IMR-90 (cell line): ENCODE results near the gene PCDH1. TPM values are rescaled to one million over a fixed set of nuclear protein-coding genes. Genes with fewer than 3 reads are reported as not detected.

ENCODE experiments used
- ATAC-seq: fragments of 200-7000 bp; cut with Tn5 transposase; 2 replicates; pipeline ENCODE4 v1.9.1; 2020; ENCODE audit warnings: low read depth, mild to moderate bottlenecking, moderate library complexity
- BruUV-seq: library from RNA; stranded (reverse); fragments of 400-500 nt; replicated peaks from 2 replicates; lab custom pipeline; 2021; lab: Mats Ljungman, UMichigan
- CTCF ChIA-PET: fragments of 300-600 bp; formaldehyde crosslinking; extraction: SDS; loops from one replicate; lab custom pipeline; 2021; ENCODE audit warnings: antibody characterized with exemption; lab: Yijun Ruan, JAX
- POLR2A ChIA-PET: fragments of 300-600 bp; sonication (Branson Sonifier 250); formaldehyde crosslinking; loops from one replicate; lab custom pipeline; 2022; ENCODE audit warnings: antibody characterized with exemption; ENCODE audit not compliant: unreplicated experiment; lab: Charles Lee
- DNase-seq: peaks from one replicate; pipeline ENCODE4 v3.0.0; 2013
- H2AFZ ChIP-seq: replicated peaks from 2 replicates; pipeline ENCODE3; 2013; ENCODE audit warnings: low read length, mild to moderate bottlenecking; ENCODE audit not compliant: poor library complexity
- H2AK5ac ChIP-seq: 2 replicates; pipeline ENCODE4 v1.6.1; 2013; ENCODE audit warnings: low read depth, low read length, inconsistent platforms
- H2AK9ac ChIP-seq: replicated peaks from 2 replicates; pipeline ENCODE3; 2013; ENCODE audit warnings: mild to moderate bottlenecking, low read depth, low read length, moderate library complexity; ENCODE audit not compliant: poor library complexity
- H2BK120ac ChIP-seq: 2 replicates; pipeline ENCODE4 v1.6.1; 2013; ENCODE audit warnings: low read depth, low read length, inconsistent platforms
- H2BK15ac ChIP-seq: 3 replicates; pipeline ENCODE4 v1.6.1; 2013; ENCODE audit warnings: low read depth, low read length, inconsistent platforms
- H2BK20ac ChIP-seq: 2 replicates; pipeline ENCODE4 v1.6.1; 2013; ENCODE audit warnings: low read depth, mild to moderate bottlenecking, inconsistent platforms, low read length, moderate library complexity
- H2BK5ac ChIP-seq: 2 replicates; pipeline ENCODE4 v1.6.1; 2013; ENCODE audit warnings: mild to moderate bottlenecking, low read depth, low read length, inconsistent platforms; ENCODE audit not compliant: poor library complexity, severe bottlenecking
- H3K14ac ChIP-seq: replicated peaks from 2 replicates; pipeline ENCODE4 v1.6.1; 2013; ENCODE audit warnings: low read depth, low read length, inconsistent platforms
- H3K18ac ChIP-seq: 2 replicates; pipeline ENCODE4 v1.6.1; 2013; ENCODE audit warnings: low read depth, low read length, control low read depth
- H3K23ac ChIP-seq: 2 replicates; pipeline ENCODE4 v1.6.1; 2013; ENCODE audit warnings: low read depth, low read length, inconsistent platforms
- H3K27ac ChIP-seq: 2 replicates; pipeline ENCODE4 v1.5.1; 2013; ENCODE audit warnings: mild to moderate bottlenecking, control low read depth, low read length; ENCODE audit not compliant: insufficient read depth
- H3K27me3 ChIP-seq: 2 replicates; pipeline ENCODE4 v1.6.1; 2013; ENCODE audit warnings: low read length; ENCODE audit not compliant: control insufficient read depth, insufficient read depth
- H3K36me3 ChIP-seq: 2 replicates; pipeline ENCODE4 v1.6.1; 2013; ENCODE audit warnings: low read length, mixed read lengths; ENCODE audit not compliant: control insufficient read depth, insufficient read depth
- H3K4ac ChIP-seq: 2 replicates; pipeline ENCODE4 v1.6.1; 2013; ENCODE audit warnings: low read depth, low read length, inconsistent platforms
- H3K4me1 ChIP-seq: 2 replicates; pipeline ENCODE4 v1.6.1; 2013; ENCODE audit warnings: low read length, mixed read lengths; ENCODE audit not compliant: control insufficient read depth, insufficient read depth
- H3K4me2 ChIP-seq: 2 replicates; pipeline ENCODE4 v1.6.1; 2013; ENCODE audit warnings: low read depth, mild to moderate bottlenecking, control low read depth, low read length, moderate library complexity
- H3K4me3 ChIP-seq: 2 replicates; pipeline ENCODE4 v1.5.1; 2013; ENCODE audit warnings: low read depth, mild to moderate bottlenecking, control low read depth, low read length, moderate library complexity; ENCODE audit not compliant: insufficient read depth
- H3K56ac ChIP-seq: 2 replicates; pipeline ENCODE4 v1.6.1; 2013; ENCODE audit warnings: low read length, inconsistent platforms; ENCODE audit not compliant: insufficient read depth; ENCODE audit errors: extremely low read depth
- H3K79me1 ChIP-seq, 2 experiments: 2 replicates each; pipeline ENCODE4 v1.6.1; 2013; ENCODE audit warnings: low read length in 2 of 2, inconsistent platforms in 1 of 2, low read depth in 1 of 2
- H3K9ac ChIP-seq: 2 replicates; pipeline ENCODE4 v1.6.1; 2013; ENCODE audit warnings: low read depth, low read length, control low read depth
- H3K9me1 ChIP-seq: 2 replicates; pipeline ENCODE4 v1.6.1; 2013; ENCODE audit warnings: low read length, inconsistent platforms; ENCODE audit not compliant: insufficient read depth
- H3K9me3 ChIP-seq: 2 replicates; pipeline ENCODE4 v1.6.1; 2013; ENCODE audit warnings: low read length; ENCODE audit not compliant: control insufficient read depth, insufficient read depth
- H4K20me1 ChIP-seq: 2 replicates; pipeline ENCODE4 v1.6.1; 2013; ENCODE audit warnings: low read length, inconsistent platforms; ENCODE audit not compliant: insufficient read depth
- H4K5ac ChIP-seq: 2 replicates; pipeline ENCODE4 v1.6.1; 2013; ENCODE audit warnings: mild to moderate bottlenecking, low read depth, low read length, control low read depth
- H4K8ac ChIP-seq, 2 experiments: 2 replicates each; pipeline ENCODE4 v1.6.1; 2013; ENCODE audit warnings: low read depth in 2 of 2, low read length in 2 of 2, control low read depth in 1 of 2, inconsistent platforms in 1 of 2
- H4K91ac ChIP-seq: 2 replicates; pipeline ENCODE4 v1.6.1; 2013; ENCODE audit warnings: low read depth, low read length, inconsistent platforms; ENCODE audit not compliant: insufficient read depth
- ELK1 ChIP-seq: fragments of 150-350 bp; IDR thresholded peaks from 2 replicates; pipeline ENCODE4 v1.6.1; 2016; ENCODE audit warnings: low read depth, mild to moderate bottlenecking, low read length, moderate library complexity, borderline replicate concordance
- MAFK ChIP-seq: IDR thresholded peaks from 2 replicates; pipeline ENCODE4 v1.6.1; 2012; ENCODE audit warnings: low read depth, low read length, improper control_type of control experiment
- RFX5 ChIP-seq: IDR thresholded peaks from 2 replicates; pipeline ENCODE4 v1.8.0; 2012; ENCODE audit warnings: low read depth, mild to moderate bottlenecking, low read length, moderate library complexity
- WGBS, 2 experiments: methylation state at CpG; one replicate each; pipeline versions ENCODE4 v1.1.5 to v1.1.7; 2013; ENCODE audit warnings: missing lambda C conversion rate in 2 of 2; ENCODE audit not compliant: insufficient read length in 1 of 2; ENCODE audit errors: extremely low coverage in 2 of 2; 5-methylcytosine and 5-hydroxymethylcytosine counted together
- dilution Hi-C: fragments of 300-500 bp; cut with HindIII; formaldehyde crosslinking; loops from one replicate; pipeline ENCODE4 v1.14.3; 2018; ENCODE audit warnings: low sequenced_read_pairs; ENCODE audit not compliant: unreplicated experiment
- in situ Hi-C: fragments of 300-500 bp; cut with MboI; formaldehyde crosslinking; loops from 3 replicates; pipeline ENCODE4 v1.14.3; 2019; ENCODE audit warnings: low sequenced_read_pairs, inconsistent platforms, mixed read lengths
- intact Hi-C: fragments of 100-400 bp; cut with micrococcal nuclease; formaldehyde crosslinking; loops from 2 replicates; pipeline ENCODE4 v1.10.0; 2022
- polyA plus RNA-seq, 3 experiments: library from polyadenylated mRNA; depleted of rRNA; stranded (reverse); fragments of >200 nt; gene quantifications; 2 replicates each; pipeline ENCODE4 v1.2.3, GENCODE V29; 2012; ENCODE audit warnings: low replicate concordance in 1 of 3
- total RNA-seq: library from RNA; depleted of rRNA; stranded (reverse); fragments of >200 nt; gene quantifications from 2 replicates; pipeline ENCODE4 v1.2.3, GENCODE V29; 2012

Gene PCDH1
- total and polyA plus RNA-seq, 2 of the 4 experiments (the other 2 are of a cell fraction) = 0.74 to 0.90 TPM

DNA sequence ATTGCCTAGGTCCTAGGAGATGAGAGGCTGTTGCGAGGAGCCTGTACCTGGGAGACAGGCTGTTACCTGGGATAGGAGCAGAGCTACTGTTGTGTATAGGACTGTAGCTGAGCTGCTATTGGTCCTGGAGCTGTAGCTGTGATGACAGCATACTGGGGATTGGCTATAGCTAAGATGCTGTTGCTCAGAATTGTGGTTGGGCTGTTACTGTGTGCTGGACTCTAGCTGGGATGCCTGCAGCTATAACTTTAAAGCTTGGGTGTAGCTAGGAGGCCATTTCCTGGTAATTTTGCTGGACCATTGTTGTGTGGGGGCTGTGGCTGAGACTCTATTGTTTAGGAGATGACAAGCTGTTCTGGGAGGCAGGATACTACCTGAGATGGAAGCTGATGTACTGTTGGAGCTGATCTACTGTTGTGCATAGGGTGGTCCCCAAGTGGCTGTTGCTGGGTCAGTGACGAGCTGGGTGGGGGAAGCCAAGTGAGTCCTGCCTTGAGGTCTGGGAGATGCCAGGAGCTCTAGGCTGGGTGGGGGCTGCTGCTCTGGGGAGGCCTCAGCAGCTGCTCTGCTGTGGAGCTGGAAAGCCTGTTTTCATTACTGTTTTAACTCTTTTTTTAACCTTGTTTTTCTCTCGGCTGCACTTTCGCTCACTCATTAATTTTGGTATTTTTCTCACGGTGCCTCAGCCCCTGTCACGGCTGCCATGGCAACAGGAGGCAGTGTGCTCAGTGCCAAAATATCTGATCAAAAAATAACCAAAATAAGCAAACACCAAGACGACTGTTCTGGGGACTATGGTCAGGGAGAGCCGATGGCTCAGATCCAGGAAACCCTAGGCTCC, 3.0 kb upstream of the PCDH1 start:
- no peak overlapping the region for H3K18ac ChIP-seq
- dilution Hi-C loops (no loop called here), intact Hi-C loops (no loop called here), in situ Hi-C loops (loop anchor here (5.0 kb wide), 1 partner anchor 184 kb away; no protein-coding TSS in a partner anchor)
- TF ChIP-seq RFX5 (no peak), MAFK (no peak), ELK1 (no peak)
- H3K4me2 ChIP-seq = no peak overlapping the region
- ChIA-PET POLR2A (no interaction called here), CTCF (interaction anchor here (1.1 to 4.3 kb wide), 3 partner anchors 179 to 217 kb away, joined by 3 to 31 read pairs (median 28); no protein-coding TSS in a partner anchor)
- no peak overlapping the region for H3K14ac ChIP-seq
- no peaks in the 10 kb centered on the region for H3K36me3 ChIP-seq
- H3K56ac ChIP-seq = no peak overlapping the region
- no peak overlapping the region for H3K23ac ChIP-seq
- H4K5ac ChIP-seq = no peak overlapping the region
- no peak overlapping the region for H2BK120ac ChIP-seq
- no peak overlapping the region for H3K9ac ChIP-seq
- no peak overlapping the region for H2AFZ ChIP-seq
- H2AK9ac ChIP-seq = no peak overlapping the region
- no peak overlapping the region for H3K27ac ChIP-seq
- peaks cover 8% of the 10 kb centered on the region; the same call in 1 of the 2 replicates for H3K4me1 ChIP-seq
- H3K79me1 ChIP-seq = no peaks in the 10 kb centered on the region
- DNase-seq (no peak), ATAC-seq (no peak)
- 0 out of 2 replicates have a peak, but pooled peaks cover 2% of the 10 kb centered on the region for H3K9me3 ChIP-seq
- H2AK5ac ChIP-seq = no peak overlapping the region
- H4K20me1 ChIP-seq = peaks cover 2% of the 10 kb centered on the region; the same call in 1 of the 2 replicates
- no peak overlapping the region for H4K8ac ChIP-seq
- H3K9me1 ChIP-seq = no peaks in the 10 kb centered on the region
- H2BK5ac ChIP-seq = no peak overlapping the region
- 21% methylated on average over 3 of the region's 8 CpGs; no CpG with 5 or more reads in 1 of the 2 experiments for WGBS, 2 experiments
- no peak overlapping the region for H3K4ac ChIP-seq
- no peak overlapping the region for H3K4me3 ChIP-seq
- BruUV-seq = no TSS peak
- peaks cover 73% of the 10 kb centered on the region for H3K27me3 ChIP-seq
- H2BK15ac ChIP-seq = no peak overlapping the region
- H2BK20ac ChIP-seq = no peak overlapping the region
- H4K91ac ChIP-seq = no peak overlapping the region
